A673 (cell line): Measurements from ENCODE around the gene AMZ1. TPM values are rescaled to one million over a fixed set of nuclear protein-coding genes. Genes with fewer than 3 reads are reported as not detected.

Experiments used
- BruUV-seq: library from RNA; stranded (reverse); fragments of 400-500 nt; replicated peaks from 2 replicates; lab custom pipeline; 2021; lab: Mats Ljungman, UMichigan
- CTCF ChIA-PET: fragments of 300-600 bp; sonication (Branson Sonifier 250); formaldehyde crosslinking; loops from one replicate; lab custom pipeline; 2022; ENCODE audit warnings: antibody characterized with exemption; lab: Charles Lee
- POLR2A ChIA-PET: fragments of 300-600 bp; sonication (Branson Sonifier 250); formaldehyde crosslinking; loops from one replicate; lab custom pipeline; 2022; ENCODE audit warnings: antibody characterized with exemption; ENCODE audit not compliant: low non-redundant PET; lab: Charles Lee
- DNase-seq: peaks from one replicate; pipeline ENCODE4 v3.0.0-alpha.2; 2015; ENCODE audit warnings: low spot score
- H3K27ac ChIP-seq: fragments of 200-600 bp; sonication (generic); 2 replicates; pipeline ENCODE4 v1.5.1; 2016; ENCODE audit warnings: mixed run types, low read depth, mild to moderate bottlenecking, mixed read lengths, antibody characterized with exemption, low read length; ENCODE audit not compliant: poor library complexity, severe bottlenecking
- H3K27me3 ChIP-seq: fragments of 200-600 bp; sonication (generic); replicated peaks from 2 replicates; pipeline ENCODE4 v1.6.1; 2017; ENCODE audit warnings: mixed run types, low read depth, mild to moderate bottlenecking, mixed read lengths, antibody characterized with exemption, low read length; ENCODE audit not compliant: insufficient read depth, poor library complexity
- H3K36me3 ChIP-seq: fragments of 200-600 bp; sonication (generic); 2 replicates; pipeline ENCODE4 v1.6.1; 2016; ENCODE audit warnings: mixed run types, mild to moderate bottlenecking, mixed read lengths, antibody characterized with exemption, low read length; ENCODE audit not compliant: insufficient read depth, poor library complexity, severe bottlenecking
- H3K4me1 ChIP-seq: fragments of 200-600 bp; sonication (generic); 2 replicates; pipeline ENCODE4 v1.6.1; 2017; ENCODE audit warnings: mixed run types, mild to moderate bottlenecking, mixed read lengths, antibody characterized with exemption, low read length; ENCODE audit not compliant: insufficient read depth, poor library complexity, severe bottlenecking
- H3K4me3 ChIP-seq: fragments of 200-600 bp; sonication (generic); 2 replicates; pipeline ENCODE4 v1.5.1; 2016; ENCODE audit warnings: low read depth, mixed run types, mild to moderate bottlenecking, mixed read lengths, low read length; ENCODE audit not compliant: poor library complexity, severe bottlenecking
- H3K9me3 ChIP-seq: fragments of 200-600 bp; sonication (generic); 2 replicates; pipeline ENCODE4 v1.6.1; 2016; ENCODE audit warnings: mixed run types, low read depth, mild to moderate bottlenecking, mixed read lengths, antibody characterized with exemption, low read length; ENCODE audit not compliant: poor library complexity, severe bottlenecking
- EZH2 ChIP-seq: fragments of 200-600 bp; sonication (generic); IDR thresholded peaks from 2 replicates; pipeline ENCODE4 v1.6.1; 2017; ENCODE audit warnings: borderline replicate concordance, low read depth, mild to moderate bottlenecking, mixed read lengths, antibody characterized with exemption, low read length; ENCODE audit not compliant: poor library complexity, severe bottlenecking
- intact Hi-C: fragments of 100-400 bp; cut with micrococcal nuclease; formaldehyde crosslinking; loops from one replicate; pipeline ENCODE4 v1.10.0; 2022; ENCODE audit not compliant: unreplicated experiment
- total RNA-seq: library from RNA; stranded (reverse); gene quantifications from 2 replicates; pipeline ENCODE4 v1.2.3, GENCODE V29; 2021
- TF ChIP-seq, protein P1 (sequence below): fragments of 300-800, 200-600 bp; sonication (generic); conservative IDR thresholded peaks from 2 replicates; pipeline ENCODE4 v1.5.1; 2017; ENCODE audit warnings: low read depth, mild to moderate bottlenecking, antibody characterized with exemption, low read length, moderate library complexity, mixed read lengths

AMZ1 gene
- total RNA-seq, 1 experiment from 2014 or later = not detected

DNA sequence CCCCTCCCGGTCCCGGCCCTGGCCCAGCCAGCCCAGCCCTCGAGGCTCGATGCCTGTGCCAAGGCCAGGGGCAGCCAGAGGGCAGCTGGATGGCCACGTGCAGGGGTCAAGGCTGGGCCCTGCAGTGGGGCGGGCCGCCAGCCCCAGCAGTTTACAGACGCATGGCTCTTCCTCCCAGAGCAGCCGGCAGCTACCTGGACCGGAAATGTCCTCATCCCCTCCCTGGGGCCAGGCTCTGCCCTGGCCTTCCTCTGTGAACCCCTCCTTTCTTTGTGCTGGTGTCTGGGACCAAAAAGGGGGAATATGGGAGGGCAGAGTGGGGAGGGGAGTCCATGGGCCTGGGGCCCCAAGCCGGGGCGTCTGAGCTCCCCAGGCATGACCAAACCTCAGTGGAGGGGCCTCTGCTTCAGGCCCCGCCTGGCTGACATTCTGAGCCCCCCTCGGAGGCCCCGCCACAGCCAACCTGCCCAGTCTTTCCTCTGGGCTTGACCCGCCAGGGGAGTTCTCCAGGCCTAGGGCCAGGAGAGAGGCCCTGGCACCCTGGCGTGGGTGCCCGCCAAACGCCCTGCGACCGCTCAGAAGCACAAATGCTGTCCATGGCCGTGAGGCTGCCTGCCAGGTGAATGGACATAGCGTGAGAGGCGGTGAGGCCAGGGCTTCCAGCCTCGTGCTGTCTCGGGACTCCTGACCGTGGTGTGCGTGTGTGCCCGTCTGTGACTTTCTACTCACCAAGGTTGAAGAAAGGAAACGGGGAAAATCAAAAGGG, 24.7 kb upstream of the AMZ1 start:
- TF ChIP-seq, protein P1, sequence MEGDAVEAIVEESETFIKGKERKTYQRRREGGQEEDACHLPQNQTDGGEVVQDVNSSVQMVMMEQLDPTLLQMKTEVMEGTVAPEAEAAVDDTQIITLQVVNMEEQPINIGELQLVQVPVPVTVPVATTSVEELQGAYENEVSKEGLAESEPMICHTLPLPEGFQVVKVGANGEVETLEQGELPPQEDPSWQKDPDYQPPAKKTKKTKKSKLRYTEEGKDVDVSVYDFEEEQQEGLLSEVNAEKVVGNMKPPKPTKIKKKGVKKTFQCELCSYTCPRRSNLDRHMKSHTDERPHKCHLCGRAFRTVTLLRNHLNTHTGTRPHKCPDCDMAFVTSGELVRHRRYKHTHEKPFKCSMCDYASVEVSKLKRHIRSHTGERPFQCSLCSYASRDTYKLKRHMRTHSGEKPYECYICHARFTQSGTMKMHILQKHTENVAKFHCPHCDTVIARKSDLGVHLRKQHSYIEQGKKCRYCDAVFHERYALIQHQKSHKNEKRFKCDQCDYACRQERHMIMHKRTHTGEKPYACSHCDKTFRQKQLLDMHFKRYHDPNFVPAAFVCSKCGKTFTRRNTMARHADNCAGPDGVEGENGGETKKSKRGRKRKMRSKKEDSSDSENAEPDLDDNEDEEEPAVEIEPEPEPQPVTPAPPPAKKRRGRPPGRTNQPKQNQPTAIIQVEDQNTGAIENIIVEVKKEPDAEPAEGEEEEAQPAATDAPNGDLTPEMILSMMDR = no peak
- no peak for TF ChIP-seq EZH2
- H3K4me1 ChIP-seq = no peaks in the 10 kb centered on the region
- CTCF ChIA-PET = no interaction called here
- H3K9me3 ChIP-seq = no peaks in the 10 kb centered on the region
- POLR2A ChIA-PET = no interaction called here
- BruUV-seq = no TSS peak
- DNase-seq = no peak
- no peaks in the 10 kb centered on the region for H3K27me3 ChIP-seq
- intact Hi-C loops = no loop called here
- H3K4me3 ChIP-seq = no peak overlapping the region
- no peak overlapping the region for H3K27ac ChIP-seq
- H3K36me3 ChIP-seq = peaks cover 20% of the 10 kb centered on the region

DNA sequence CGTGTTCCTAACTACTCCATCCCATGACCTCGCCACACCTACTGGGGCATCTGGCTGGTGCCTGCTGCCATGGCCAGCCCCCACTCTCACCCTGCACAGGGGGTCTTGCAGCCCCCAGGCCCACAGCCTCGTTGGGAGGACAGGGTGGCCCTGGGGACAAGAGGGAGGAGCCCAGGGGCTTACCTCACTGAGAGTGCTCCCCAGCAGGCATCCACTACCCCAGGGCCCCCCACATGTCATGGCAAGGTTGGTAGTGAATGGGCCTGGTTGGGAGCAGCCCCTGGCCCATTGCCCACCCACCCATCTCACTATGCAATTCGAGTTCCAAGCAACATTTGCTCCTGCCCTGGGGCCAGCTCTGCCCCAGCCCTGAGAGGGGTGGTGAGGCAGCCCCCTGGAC, 24.0 kb upstream of the AMZ1 start:
- TF ChIP-seq, protein P1 = no peak
- no peak for TF ChIP-seq EZH2
- POLR2A ChIA-PET = no interaction called here
- no peaks in the 10 kb centered on the region for H3K4me1 ChIP-seq
- H3K27ac ChIP-seq = no peak overlapping the region
- H3K9me3 ChIP-seq = no peaks in the 10 kb centered on the region
- no peaks in the 10 kb centered on the region for H3K27me3 ChIP-seq
- CTCF ChIA-PET = no interaction called here
- no peak for DNase-seq
- TSS peak; percentile 57 for BruUV-seq
- no peak overlapping the region for H3K4me3 ChIP-seq
- peaks cover 18% of the 10 kb centered on the region for H3K36me3 ChIP-seq
- intact Hi-C loops = no loop called here

GRCh38 chr7:2665359-2665791, 22.6 kb upstream of the AMZ1 start:
- Histone ChIP-seq H3K9me3 (no peaks in the 10 kb centered on the region), H3K4me3 (no peak overlapping the region), H3K36me3 (peaks cover 18% of the 10 kb centered on the region), H3K4me1 (no peaks in the 10 kb centered on the region), H3K27ac (no peak overlapping the region), H3K27me3 (no peaks in the 10 kb centered on the region)
- CTCF ChIA-PET = no interaction called here
- BruUV-seq = no TSS peak
- POLR2A ChIA-PET = interaction anchor here (0.7 kb wide), 1 partner anchor 52 kb away, joined by 5 read pairs; no protein-coding TSS in a partner anchor
- no peak for TF ChIP-seq EZH2
- TF ChIP-seq, protein P1 = no peak
- intact Hi-C loops = no loop called here
- DNase-seq = peak; percentile 48
